ENCODE data around the gene CERCAM.
"Not testable (repeated sequence)": the region's sequence is repeated elsewhere in the genome, so short reads cannot be mapped to it uniquely, and the experiment has no call there.

CERCAM gene

DNA sequence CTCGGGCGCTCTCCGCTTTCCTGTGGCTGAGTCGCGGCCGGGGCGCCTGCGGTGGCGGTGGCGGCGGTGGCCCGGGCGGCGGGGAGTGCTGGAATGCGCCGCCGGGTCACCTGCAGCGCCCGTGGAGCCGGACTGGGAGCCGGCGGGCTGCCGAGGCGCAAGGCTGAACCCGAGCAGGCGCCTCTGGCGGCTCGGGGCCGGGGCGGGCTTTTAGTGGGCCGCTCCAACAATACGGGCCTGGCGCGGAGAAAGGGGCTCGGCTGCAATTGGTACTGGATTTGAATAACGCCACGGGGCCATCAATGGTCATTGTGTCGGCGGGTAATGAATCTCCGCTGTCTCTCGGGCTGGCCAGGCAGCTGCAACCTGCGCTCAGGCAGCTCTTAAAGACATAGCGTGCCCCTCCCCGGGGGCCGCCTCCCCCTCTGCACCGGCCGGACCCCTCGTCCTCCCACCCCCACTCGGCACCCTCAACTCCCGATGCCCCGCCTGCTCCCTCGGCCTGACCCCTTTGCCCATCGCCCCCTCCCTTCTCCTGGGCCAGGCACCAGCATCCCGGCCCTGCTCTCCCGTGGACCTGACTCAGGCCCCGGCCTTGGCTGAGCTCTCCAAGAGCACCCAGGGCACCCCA, 27.4 kb upstream of the CERCAM start:
- DNase-seq (ENCODE audit: low read depth), result no peak

DNA sequence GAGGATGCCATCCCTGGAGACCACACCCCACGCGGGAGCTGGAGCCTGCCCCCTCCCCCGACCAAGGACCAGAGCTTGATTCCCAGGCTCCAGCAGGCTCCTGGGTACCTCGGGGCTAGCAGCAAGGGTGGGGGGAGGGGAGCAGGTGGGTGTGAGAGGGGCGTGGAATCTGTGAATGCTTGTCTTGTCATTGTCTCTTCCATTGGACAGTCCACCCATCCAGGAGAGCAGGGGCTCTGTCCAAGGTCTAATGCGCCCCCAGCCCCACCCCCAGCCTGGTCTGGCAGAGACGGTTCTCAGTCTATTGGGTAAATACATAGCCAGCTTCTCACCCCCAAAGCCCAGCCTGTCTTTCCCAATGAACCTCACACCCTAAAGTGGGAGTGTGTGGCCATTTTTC, 26.7 kb upstream of the CERCAM start:
- no peak for DNase-seq (ENCODE audit: low read depth)

DNA sequence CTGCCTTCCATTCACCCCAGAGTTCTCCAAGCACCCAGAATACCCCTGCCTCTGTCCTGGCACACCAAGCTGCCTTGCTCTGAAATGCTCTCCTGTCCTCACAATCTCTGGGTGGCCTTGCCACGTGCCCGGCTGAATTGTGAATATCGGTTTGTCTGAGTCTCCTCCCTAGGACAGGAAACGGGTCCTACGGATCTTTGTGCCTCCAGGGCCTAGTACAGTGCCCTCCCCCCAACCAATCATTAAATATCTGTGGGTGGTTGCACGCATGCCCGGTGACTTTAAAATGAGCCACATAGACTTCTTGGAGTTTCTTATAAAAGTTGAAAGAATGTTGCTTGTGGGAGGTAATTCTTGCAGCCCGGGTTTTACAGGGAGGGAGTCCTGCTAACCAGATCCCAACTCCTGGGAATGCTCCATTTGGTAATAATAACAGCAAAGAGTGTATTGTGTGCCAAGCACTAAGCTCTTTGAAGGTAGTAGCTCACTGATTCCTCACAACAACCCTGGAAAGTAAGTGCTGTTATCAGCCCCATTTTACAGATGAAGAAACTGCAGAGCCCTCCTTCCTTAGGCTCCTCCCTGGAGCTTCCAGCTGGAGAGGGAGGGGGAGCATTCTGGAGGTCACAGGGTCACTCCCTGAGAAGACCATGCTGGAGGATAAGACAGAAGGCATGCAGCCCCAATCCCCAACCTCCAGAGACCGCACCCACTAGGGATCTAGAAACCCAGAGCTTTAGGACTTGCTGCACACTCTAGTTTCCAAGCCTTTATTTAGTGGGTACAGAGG, 26.1 kb upstream of the CERCAM start:
- DNase-seq (ENCODE audit: low read depth), result no peak

DNA sequence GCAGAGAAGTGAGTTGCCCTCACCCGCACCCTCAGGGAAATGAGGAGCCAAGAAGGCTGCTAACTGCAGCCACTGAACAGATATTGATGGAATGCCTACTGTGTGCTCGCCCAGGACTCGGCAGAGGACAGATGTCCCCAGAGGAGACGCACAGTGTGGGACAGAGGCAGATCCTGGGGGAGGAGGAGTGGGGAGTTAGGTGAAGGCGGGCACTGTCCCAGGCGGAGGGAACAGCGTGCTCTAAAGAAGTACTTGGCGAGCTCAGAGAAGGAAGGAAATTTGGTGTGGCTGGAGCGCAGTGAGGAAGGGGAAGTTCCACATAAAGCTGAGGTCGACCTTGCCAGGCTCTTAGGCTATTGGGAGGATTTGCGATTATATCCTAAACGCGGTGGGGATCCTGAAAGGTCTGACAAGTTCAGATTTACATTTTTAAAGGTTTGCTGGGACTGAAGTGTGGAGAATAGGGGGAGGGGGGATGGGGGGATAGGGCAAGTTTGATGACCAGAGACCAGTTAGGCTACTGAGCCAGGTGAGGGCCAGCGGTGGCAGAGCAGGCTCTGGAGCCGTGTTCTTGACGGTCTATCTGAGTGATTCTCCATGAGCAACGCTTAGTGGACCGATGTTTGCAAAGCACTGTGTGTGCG, 23.6 kb upstream of the CERCAM start:
- DNase-seq (ENCODE audit: low read depth), result no peak

DNA sequence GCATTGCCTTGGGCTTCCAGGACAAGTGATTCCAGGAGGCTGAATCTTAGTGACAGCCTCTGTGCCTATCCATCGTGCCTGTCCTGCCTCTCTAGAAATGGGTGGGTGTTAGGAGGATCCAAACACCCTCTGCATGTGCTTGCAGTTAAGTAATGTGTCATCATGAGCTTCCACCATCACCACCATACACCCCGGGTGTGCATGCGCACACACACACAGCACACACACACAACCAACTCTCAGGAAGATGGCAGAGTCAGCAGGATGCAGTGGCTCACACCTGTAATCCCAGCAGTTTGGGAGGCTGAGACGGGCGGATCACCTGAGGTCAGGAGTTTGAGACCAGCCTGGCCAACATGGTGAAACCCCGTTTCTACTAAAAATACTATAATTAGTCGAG, 22.8 kb upstream of the CERCAM start:
- DNase-seq (ENCODE audit: low read depth), result no peak

DNA sequence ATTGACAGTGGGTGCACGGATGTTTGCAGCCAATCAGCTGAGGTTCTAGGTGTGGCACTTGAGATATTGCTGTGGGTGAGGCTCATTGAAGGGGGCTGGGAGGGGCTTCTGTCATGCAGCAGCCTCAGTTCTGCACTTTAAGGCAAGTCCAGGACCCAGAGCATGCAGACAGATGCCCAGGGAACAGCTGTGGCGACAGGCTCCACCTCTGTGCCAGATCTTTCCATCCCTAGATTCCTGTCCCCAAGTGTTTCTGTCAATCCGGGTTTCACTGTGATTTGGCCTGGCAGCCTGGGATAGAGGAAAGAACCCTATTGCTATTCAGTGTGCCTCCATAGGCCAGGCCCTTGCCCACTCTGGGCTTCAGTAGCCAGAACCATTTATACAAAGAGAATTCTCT, 20.8 kb upstream of the CERCAM start:
- DNase-seq (ENCODE audit: low read depth), result no peak

DNA sequence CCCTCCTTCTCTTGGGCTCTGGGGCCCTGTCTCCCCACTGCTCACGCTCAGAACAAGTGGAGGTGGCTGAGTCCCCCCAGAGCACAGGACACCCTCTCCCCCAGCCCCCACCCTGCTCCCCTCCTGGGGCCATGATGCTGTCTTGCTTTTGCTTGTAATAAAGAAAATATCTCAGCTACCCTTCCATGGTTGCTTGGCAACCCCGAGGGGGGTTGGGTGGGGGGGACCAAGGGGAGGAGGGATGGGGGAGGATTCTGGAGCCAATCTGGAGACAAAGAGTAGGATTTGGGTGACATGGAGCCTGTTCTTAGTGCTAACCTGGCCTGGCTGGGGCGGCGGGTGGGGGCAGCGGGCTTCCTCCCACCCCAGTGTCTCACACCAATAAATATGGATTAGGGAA, 16.1 kb upstream of the CERCAM start:
- DNase-seq (ENCODE audit: low read depth), result no peak

- DNase-seq (ENCODE audit: low read depth), result no peak
Observed at GRCh38 chr9:128405077-128405779, 15.4 kb upstream of the CERCAM start.

- no peak for DNase-seq (ENCODE audit: low read depth)
Observed at GRCh38 chr9:128405780-128406171, 14.9 kb upstream of the CERCAM start.

DNA sequence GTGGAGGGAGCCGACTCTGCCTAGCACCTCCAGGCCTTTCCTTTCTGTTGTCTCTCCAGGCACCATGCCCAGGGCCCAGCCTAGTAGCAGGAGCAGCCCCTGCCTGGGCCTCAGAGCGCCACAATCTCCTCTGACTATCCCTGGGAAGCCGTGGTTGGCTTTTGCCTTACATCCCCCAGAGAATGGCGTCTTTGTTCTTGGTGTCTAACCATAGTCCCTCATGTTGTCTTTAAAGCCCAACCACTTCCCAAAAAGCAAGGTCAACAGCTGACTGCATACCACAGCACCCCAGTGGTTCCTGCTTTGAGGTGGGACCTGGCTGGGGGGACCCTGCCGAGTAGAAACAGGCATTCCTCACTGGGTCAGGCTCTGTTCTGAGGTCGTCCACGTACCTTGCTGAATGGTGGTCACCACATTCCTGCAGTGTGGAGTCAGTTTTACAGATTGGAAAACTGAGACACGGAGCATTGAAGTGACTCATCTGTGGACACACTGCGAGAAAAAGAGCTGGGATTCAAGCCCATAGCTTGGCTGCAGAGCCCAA, 13.7 kb upstream of the CERCAM start:
- no peak for DNase-seq (ENCODE audit: low read depth)

GRCh38 chr9:128408963-128409431, 11.7 kb upstream of the CERCAM start:
- no peak for DNase-seq (ENCODE audit: low read depth)

- DNase-seq (ENCODE audit: low read depth), result no peak
Observed at GRCh38 chr9:128409450-128409849, 11.2 kb upstream of the CERCAM start.

DNA sequence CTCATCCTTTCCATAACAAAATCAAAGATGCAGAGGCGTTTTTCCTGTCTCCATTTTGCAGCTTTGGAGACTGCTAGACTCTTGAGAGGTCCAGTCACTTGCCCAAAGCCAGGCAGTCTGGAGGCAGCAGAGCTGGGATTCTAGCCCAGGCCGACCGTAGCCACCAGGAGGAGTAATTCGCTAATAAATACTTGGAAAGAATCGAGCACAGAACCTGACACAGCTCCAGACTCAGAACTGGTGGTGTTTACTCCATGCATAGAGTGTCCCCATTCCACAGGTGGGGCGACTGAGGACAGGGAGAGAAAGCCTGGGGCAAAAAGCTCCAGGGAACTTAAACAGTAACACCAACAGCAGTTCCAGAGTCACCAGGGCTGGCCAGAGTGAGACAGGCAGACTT, 10.7 kb upstream of the CERCAM start:
- DNase-seq (ENCODE audit: low read depth), result no peak

DNA sequence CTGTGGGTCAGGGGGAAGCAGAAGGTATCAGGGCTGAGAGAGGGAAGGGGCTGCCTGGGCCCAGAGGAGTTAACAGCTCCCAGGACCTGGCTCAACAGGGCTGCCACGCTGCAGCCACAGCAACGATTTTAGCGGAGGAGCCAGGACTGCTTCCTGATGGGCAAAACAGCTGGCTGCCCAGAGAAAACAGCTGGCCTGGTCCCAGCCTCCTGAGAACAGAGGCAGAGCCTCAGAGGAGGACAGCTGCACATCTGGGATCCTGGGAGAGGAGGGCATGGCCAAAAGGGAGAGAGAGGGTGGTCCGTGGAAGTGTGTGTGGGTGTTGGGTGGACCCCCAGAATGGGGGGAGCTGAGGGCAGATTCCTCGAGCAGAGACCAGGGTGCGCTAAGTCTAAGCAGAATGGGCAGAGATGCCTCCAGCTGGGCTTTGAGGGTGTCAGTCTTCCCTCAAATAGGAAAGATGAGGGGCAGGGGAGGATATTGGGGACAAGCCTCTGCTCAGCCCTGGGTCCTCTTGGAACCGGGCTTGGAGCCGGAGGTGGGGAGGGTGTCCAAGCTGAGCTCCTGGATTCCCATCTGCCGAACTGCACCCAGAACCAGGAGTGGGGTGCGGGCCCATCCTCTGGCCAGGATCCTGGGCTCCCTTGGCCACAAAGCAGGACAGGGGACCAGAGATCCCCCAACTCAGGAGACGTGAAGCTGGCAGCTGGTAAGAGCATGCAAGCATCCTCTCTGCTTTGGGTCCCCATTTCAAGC, 9.1 kb upstream of the CERCAM start:
- DNase-seq (ENCODE audit: low read depth), result no peak

- no peak for DNase-seq (ENCODE audit: low read depth)
Observed at GRCh38 chr9:128412120-128412790, 8.4 kb upstream of the CERCAM start.

DNA sequence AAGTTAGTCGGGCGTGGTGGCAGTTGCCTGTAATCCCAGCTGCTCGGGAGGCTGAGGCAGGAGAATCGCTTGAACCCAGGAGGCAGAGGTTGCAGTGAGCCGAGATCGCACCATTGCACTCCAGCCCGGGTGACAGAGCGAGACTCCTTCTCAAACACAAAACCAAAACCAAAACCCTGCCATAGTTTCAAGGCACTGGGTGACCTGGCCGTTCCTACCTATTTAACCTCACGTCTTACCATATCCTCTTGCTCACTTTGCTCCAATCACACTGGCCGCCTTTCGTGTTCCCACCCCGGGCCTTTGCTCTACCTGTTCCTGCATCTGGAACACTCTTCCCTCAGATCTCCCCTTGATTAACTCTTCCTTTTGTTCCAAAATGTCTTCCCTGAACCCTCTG, 6.9 kb upstream of the CERCAM start:
- not testable (repeated sequence) for DNase-seq (ENCODE audit: low read depth)

DNA sequence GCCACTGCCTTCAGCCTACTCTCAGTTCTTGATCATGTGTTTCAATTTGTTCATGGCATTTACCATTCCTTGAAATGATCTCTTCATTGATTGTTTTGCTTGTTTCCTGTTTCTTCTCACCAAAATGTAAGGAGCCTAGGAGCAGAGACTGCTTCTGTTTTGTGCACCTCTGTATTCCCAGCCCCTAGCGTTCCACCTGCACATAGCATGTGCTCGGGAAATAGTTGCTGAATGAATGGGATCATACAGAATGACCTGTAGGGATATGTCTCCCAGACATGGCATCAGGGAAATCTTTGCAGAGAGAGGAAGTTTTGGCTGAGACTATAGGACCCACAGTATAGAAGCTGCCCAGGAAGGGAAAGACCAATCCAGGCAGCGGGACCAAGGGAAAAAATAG, 6.2 kb upstream of the CERCAM start:
- DNase-seq (ENCODE audit: low read depth), result no peak

DNA sequence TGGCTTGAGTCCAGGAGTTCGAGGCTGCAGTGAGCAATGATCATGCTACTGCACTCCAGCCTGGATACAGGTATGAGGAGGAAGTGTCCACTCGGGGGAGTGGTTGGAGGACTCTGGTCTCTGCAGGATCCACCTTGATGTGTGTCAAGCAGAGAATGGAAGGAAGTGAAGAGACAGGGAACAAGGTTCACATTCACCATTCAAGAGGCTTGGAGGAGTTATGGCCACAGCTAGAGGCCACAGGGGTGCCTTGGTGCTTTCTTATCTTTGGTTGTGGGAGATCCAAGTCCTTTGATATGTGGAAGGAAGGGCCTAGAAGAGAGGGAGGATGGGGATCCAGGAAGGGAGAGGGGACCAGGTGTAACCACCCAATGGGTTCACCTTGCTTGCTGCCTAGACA, 5.4 kb upstream of the CERCAM start:
- no peak for DNase-seq (ENCODE audit: low read depth)

GRCh38 chr9:128416014-128416413, 4.6 kb upstream of the CERCAM start:
- no peak for DNase-seq (ENCODE audit: low read depth)

DNA sequence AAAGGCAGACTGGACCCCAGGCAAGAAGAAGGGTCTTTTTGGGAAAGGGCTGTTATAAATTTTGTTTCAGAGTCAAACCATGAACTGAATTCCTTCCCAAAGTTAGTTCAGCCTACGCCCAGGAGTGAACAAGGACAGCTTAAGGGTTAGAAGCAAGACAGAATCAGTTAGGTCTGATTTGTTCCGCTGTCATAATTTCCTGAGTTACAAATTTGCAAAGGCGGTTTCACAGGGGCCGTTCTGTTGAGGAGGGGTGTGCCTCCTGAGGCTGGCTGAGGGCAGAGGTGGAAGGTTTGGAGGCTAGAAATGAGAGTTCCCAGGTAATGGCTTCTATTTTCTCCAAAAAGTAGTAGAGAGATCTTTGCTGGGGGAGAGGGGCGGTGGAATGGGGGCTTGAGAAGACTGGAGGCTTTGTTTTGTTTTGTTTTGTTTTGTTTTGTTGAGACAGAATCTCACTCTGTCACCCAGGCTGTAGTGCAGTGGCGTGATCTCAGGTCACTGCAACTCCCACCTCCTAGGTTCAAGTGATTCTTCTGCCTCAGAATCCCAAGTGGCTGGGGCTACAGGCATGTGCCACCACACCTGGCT, 4.1 kb upstream of the CERCAM start:
- DNase-seq (ENCODE audit: low read depth), result no peak
